Inflammatory macrophage treated with lipopolysaccharide for 4 hours (primary cell): ENCODE data around the gene DHX58.

Source experiments
- DNase-seq: peaks from one replicate; pipeline ENCODE4 v3.0.0-alpha.2; 2020

Gene DHX58

DNA sequence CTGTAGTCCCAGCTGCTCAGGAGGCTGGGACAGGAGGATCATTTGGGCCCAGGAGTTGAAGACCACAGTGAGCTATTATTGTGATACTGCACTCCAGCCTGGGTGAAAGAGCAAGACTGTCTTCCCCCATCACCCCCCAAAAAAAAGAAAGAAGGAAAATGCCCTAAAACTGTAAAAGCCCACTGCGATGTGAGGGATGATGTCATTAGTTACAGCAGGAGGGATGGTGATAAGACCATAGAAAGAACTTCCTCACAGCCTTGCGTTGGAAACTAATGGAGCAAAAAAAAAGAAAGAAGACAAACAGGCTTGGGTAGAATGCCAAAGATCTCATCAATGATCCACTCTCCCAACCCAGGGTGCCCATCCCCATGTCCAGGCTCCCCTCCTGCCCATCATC, 33.0 kb downstream of the DHX58 start:
- no peak for DNase-seq

DNA sequence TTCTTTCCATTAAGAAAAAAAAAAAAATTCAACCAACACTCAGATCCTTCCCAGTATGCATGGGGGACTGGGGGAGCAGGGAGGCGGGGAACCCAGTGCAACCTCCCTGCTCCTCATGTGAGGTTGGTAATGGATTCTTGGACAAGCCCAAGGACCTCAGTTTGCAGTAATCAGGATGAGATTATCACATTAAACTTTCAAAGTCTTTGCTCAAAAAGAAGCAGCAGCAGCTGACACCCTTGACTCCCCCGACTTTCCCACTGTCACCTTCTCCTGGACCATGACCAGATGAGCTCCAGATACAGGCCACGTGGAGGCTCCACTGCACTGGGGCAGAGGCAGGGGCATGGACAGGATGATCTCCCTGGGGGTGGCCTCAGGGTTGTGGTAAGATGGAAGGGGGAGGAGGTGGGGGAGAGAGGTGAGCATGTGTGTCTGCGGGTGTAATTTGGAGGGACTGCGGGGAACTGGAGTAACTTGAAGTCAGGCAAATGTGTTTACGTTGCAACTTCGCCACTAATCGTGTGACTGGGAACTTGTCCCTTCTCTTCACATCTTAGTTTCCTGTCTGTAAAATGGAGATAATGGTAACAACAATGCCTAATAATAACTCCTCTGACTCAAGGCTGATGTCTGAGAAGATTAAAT, 34.0 kb downstream of the DHX58 start:
- no peak for DNase-seq

DNA sequence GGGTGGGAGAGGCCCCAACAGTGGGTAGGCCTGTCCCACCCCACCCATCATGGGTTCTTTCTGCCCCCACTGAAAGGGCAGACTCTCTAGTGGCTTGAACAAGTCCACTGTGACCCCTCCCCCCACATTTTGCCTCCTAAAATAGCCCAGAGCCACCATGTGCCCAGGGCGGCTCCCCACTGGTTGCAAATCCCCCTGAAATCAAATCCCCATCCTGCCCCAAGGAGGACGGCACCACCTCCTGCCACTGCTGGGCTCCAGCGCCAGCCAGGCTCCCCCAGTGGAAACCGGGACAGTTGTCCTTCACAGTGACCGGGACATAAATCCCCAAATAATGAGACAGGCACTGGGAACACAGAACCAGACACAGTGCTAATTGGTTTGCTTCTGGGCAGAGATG, 34.8 kb downstream of the DHX58 start:
- DNase-seq, result no peak

DNA sequence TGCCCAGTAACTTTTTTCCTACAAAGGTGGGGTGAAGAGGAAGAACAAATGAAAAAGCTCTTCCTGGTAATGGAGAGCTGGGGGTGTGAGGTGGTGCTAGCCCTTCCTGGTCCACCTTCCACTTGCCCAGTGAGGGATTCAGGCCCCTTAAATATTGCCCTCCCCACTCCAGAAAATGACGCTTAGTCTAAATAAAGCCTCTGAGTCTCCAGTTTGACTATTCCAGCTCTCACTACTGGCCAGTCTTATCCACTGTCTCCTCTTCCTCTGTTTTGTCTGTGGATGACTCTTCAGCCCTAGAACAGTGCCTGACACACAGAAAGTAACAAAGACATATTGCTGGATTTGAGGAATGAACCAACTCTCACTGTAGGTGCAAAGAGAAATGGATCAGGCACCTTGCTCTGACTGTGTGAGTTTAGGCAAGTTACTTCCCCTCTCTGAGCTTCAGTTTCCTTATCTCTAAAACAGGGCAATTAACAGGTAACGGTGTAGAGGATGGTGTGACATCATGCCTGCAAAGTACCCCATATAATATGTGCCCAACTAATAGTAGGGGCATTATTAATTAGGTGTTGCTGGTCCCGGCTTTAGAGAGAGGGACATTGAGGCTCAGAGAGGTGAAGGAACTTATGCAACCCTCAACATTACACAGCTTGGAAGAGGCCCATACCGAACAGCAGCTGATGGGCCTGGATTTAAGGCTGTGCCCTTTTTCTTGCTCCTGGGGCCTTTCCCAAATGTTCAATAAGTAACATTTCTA, 35.5 kb downstream of the DHX58 start:
- no peak for DNase-seq

DNA sequence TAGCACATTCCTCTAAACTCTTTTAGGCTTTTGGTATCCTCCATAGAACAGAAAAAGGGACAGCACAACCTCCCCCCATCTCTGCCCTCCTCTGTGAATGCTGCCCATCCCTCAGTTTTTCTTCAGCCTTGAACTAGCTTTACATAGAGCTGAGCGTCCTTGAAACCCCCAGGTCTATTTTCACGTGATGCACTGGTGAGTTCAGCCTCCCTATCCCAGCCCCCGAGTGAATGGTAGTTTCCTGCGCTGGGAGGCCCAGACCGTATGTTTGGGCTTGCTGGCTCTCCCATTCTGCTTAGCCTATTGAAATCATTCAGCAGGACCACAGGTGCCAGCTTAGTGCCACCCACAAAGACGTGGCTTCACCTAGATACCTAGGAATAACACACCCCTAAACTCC, 36.7 kb downstream of the DHX58 start:
- no peak for DNase-seq

DNA sequence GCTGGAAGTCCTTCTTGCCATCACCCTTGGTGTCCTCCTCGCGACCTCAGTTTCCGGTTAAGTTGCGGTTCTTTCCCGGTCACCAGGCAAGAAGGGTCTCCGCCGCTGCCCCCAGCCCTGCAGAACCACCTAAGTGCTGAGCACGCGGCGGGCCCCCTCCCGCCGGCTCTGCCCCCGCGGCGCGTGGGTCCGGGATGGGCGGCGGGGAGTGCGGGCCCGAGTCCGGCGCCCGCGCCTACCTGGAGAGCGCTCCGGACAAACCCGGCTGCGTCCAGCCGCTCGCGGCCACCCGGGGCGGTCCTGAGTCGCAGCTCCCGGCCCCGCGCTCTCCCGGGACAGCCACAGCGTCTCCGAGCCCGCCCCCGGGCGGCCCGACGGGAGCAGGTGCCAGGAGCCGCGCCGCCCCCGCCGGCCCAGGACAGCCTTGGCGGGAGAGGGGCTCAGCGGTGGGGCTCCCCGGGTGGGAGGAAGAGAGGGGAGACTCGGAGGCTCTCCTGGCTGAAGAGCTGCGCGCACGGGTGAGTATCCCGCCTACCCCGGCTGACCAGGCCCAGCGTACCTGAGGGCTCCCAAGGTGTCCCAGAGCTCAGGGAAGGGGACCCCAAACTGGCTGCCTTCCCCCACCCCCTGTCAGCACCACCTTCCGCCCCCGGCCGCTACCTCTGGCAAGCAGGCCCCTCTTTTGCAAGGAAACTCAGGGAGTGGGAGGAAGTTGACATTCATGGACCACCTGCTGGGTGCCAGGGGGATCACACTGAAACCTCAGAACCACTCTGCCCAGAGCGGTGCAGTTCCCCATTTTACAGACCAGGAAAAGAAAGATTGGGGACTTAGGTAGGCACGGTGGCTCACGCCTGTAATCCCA, 40.0 kb downstream of the DHX58 start:
- no peak for DNase-seq

DNA sequence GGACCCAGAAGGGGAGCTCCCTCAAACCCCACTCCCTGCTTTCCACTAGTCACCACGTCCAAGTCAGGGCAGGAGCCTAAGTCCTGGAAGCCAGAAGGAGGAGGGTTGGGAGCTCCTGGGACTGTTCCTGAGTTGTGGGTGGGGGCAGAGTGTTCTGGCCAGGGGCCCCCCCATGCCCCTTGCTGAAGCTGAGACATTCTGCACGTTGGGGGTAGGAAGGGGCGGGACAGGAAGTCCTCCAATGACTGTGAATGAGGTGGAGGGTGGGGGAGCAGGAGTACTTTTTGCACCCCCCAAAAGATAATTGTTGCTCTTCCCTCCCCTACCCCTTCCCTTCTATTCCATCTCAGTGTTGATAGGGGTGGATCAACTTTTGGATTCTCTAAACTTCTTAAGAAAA, 40.7 kb downstream of the DHX58 start:
- no peak for DNase-seq

DNA sequence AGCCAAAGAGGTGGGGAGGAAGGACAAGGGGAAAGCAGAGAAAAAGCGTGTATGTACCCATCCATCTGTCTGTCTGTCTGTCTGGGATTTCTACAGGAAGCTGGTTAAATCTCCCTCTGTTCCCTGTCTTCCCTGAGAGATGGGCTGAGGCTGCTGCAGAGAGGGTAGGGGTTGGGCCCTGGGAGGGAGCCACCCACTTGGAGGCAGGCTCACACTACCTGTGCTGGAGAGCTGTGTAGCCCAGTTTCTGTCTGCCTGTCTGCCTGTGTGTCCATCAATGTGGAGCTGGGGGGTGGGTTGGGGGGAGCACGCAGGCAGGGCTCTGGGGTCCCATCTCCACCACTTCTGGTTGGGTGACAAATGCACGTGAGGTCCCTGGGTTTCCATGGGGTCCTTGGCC, 43.5 kb downstream of the DHX58 start:
- no peak for DNase-seq

DNA sequence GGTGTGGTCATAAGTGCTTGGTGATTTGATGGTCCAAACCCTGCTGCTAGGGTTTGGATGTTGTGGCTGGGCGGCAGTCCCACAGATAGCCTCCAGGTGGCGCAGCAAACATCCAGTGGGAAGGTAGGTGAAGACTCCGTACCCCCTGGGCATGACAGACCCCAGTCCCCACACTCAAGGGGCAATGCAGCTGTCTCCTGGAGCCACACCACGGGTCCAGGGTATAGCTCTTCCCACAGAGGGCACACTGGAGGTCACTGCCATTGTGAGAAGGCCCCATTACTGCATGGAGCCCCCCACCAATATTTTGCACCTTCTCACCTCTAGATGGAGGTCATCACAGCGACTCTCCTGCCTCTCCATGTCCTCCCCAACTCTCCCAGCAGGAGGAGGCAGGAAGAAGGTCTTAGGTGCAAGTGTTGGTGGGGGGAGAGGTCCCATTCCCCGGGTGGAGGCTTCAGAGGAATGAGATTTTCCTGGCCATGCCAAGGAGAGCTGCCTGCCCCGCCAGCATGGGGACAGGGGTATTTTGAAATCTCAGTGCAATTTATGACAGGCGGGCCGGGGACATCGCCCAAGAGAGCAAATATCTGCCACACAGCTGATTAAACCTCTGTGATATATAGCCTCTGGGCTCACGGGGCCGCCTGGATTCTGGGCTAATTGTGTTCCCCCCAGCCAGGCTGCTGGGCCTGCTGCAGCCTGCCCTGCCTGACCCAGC, 45.0 kb downstream of the DHX58 start:
- peak; percentile 39 for DNase-seq

DNA sequence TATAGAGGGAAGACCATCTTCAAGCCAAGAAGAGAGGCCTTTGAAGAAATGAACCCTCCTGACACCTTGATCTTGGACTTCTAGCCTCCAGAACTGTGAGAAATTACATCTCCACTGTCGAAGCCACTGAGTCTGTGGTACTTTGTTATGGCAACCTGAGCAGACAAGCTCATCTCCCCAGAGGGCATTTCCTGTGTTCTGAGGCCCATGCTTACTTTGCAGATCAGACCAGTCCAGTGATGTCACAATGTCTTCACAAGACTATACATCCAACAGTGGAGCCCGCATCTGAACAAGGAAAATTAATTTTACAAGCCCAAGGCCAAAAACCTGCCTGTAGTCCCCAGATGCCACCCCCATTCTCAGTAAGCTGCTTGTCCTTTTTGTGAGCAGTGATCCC, 47.3 kb downstream of the DHX58 start:
- DNase-seq, result no peak

DNA sequence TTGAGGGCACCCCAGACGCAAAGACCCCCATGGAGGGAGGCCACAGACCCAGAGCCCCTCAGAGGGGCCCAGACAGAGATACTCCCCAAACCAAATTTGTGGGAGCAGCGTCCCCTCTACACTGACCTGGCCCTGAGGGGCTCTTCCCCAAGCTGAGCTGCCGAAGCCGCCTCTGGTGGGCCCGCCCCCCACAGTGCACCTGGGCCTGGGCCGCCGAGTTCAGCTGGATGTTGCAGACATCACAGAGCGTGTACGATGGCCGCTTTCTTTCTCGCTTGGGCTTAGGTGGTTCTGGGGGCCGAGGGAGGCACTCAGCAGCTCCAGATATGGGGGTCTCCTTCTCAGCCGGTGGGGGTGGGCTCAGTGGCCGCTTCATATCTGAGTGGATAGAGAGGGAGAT, 49.8 kb downstream of the DHX58 start:
- DNase-seq, result no peak

DNA sequence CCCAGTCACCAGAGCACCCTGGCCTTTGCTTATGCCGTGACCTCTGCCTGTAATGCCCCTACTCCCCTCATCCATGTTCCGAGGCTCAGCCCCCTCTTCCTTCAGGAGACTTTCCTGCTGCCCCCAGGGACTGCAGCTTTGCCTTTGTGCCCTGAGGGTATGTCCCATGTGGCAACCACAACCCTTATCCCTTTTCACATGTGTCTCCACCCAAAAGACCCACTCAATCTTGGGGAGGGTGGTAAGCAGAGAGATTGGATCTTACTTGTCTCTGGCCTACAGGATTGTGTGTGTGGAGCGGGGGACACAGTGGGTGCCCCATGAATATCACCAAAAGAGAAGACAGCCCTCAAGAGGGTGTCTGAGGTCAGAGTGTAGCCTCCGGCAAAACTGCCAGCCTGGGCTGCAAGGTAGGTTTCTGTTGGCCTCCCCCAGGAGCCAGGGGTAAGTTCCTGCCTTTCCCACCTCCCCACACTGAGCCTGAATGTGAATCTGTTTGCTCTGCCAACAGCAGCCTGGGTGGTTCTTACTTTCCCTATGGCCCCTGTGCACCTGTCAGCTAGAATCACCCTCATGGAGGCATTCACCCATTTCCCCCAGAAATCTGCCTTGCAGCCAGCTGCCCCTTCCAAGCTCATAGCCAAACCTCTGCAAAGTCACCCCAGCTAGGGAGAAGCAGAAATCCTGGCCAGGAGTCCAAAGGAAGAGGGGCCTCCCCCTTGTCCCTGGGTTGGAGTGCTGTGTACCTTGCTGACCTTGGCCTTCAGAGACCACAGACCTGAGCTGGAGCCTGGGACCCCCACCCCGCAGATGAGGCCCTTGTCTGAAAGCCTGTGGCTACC, 50.6 kb downstream of the DHX58 start:
- no peak for DNase-seq

DNA sequence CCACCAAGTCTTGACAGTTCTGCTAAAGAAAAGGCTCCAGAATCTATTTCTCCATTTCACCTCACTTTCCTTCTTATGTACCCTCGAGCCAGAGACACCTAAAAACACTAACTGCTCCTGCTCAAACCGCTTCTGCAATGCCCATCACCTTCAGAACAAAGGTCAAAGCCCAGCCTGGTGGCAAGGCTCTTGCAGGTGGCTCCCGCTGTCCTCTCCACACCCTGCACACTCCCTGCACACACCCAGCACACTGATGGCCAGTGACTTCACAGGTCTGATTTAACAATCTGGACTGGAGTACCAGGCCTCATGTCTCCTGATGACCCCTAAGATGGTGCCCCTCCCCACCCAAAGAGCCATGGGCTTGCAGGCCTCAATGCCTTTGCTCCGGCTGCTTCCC, 52.3 kb downstream of the DHX58 start:
- DNase-seq, result no peak

DNA sequence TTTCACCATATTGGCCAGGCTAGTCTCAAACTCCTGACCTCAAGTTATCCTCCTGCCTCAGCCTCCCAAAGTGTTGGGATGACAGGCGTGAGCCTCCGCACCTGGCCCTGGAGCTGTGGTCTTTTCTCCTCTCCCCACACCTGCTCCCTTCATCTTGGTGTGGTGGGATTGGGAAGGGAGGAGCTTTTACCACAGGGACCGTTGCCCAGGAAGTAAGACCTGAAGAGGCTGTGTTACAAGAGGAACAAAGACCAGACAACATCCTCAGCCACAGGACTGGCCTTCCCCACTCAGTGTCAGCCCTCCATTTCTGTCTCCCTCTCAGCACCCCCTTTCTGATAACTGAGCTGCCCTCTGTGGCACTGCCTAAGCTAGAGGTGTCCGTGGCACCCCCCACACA, 52.7 kb downstream of the DHX58 start:
- no peak for DNase-seq

DNA sequence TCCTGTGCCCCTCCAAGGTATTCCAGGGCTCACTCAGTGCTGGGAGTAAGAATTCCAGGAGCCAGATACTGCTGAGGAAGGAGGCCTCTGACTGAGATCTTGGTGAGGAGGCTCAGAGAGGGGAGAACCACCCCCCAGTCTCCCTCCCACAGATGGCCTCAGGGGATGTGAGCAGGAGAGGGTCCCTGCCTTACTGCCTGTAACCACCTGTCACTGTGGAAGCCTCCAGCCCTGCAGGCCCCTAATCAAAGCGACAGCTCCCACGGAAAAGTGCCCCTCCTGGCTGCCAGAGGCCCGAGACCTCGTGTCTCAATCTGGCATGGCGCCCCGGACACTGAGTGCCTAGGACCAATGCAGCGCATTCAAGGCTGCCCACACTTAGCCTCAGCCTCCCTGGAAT, 54.5 kb downstream of the DHX58 start:
- no peak for DNase-seq

DNA sequence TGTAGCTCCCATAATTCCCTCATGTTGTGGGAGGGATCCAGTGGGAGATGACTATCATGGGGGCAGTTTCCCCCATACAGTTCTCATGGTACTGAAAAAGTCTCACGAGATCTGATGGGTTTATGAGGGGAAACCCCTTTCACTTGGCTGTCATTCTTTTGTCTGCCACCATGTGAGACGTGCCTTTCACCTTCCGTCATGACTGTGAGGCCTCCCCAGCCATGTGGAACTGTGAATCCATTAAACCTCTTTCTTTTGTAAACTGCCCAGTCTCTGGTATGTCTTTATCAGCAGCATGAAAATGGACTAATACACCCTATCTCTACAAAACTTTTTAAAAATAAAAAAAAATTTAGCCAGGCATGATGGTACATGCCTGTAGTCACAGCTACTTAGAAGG, 55.9 kb downstream of the DHX58 start:
- DNase-seq, result no peak

DNA sequence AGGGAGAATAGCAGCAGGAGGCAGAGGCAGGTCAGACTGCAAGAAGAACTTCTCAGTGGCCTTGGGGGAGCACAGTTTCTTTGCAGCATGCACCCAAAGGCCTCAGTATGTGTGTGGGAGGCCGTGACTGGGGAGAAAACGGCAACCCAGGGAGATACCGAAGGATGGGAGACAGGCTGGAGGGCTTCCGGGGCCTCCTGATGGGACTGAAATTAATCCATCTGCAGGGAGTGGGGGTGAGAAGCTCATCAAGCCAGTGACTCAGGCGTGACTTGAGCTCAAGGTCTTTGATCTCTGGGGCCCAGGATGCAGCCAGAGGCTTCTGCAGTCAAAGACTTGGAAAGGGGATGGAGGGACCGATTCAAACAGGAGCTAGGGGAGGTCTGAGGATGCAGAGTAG, 57.0 kb downstream of the DHX58 start:
- DNase-seq, result no peak

DNA sequence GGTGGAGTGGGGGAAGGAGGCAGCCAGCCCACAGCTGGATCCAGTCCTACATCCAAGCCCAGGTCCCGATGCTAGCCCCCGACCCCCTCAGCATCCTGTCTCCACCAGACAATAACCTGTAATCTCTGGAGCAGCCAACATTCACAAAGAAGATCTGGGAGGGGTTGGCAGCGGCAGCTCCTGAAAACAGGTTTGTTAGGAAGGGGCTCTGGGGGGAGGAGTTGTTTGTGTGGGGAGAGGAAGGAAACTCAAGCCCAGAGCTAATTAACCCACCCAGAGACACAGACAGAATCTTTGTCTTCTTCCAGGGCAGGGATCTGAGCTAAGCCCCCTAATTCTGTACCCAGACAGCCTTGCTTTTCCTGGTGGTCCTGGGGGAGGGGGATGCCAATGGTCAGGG, 57.5 kb downstream of the DHX58 start:
- DNase-seq, result no peak

DNA sequence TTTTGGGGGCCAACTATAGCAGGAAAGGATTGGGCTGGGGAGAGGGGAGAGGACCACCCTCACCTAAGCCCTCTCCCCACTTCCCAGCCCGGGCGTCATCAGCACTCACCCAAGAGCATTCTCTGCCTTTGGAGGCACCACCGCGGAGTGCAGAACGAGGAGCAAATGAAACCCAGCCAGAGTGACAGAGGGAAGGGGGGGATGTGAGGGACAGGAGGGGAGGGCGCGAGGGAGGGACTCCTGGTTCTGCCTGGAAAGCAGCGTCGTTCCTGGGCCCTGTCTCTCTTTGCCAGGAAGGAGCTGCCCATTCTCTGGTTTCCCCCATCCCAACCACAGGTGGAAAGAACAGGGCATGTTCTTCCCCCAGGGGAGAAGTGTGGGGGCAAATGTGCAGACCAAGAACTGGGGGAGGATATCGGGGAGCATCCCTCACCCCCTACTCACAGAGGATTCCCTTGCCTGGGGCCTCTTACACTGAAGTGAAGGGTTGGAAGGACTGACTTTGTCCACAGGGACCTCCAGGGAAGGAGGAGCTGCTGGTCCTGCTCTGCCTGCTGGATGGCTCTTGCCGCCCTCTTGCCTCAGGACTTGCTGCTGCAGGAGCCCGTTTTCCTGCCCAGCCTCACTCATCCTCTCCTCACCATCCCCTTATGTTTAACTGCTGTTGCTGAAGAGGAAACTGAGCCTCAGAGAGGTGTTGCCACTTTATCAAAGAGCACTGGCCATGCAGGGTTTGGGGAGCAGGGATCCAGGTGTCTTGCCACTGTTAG, 58.6 kb downstream of the DHX58 start:
- DNase-seq, result no peak

DNA sequence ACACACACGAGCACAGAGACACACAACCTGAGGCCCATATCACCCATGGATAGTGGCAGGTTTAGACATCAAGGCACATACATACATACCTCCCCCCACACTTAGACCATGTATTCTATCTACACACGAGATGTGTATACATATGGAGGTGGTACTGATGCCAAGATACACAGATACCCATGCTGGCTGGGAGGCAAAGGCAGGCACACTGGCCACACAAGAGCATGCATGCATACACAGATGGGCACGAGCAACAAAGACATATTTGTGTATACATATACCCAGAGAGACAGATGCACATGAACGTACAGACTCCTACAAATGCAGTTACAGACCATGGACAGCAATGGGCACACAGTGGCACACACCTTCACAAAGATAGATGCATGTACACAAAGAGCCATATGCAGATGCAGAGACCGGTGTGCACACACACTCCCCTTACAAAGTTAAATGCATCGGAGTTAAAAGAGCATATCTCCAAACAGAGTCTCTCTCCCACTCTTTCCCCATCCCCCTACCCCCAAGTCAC, 60.1 kb downstream of the DHX58 start:
- no peak for DNase-seq

DNA sequence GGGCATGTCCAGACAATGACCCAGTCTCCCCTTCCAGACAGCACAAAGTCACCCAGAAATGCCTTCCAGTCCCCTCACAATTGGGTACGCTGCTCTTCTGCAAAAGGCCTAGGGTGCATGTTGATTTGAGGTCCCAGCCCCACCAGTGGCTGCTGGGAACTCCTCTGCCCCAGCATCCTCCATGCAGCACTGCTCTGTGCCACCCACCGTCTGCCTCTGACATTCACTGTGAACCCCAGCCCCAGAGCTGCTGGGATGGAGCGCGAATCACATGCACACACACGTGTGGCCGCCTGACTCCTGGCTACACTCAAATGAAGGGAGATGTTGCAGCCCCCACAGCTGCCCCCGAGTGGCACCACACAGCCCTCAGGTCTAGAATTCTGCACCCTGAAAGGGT, 60.9 kb downstream of the DHX58 start:
- DNase-seq, result no peak
